ENCODE data around the gene PLXNA1.

DNA sequence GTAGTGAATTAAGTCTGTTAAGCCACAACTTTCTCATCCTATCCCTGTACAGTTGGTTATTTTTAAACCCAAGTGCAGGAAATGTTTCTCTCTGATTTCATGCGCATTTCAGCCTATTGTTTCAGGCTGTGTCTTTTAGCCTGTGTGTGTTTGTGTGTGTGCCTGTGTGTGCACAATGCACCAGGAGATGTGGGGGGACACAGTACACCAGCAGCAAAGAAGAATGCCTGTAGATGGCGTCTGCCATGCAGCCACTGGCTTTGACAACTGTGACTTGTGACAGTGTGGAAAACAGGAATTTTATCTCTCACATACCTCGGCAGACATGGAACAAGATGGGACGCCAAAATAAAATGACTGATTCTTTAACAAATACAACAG is 43.6 kb upstream of the PLXNA1 start:
- TF ChIP-seq, protein P1, sequence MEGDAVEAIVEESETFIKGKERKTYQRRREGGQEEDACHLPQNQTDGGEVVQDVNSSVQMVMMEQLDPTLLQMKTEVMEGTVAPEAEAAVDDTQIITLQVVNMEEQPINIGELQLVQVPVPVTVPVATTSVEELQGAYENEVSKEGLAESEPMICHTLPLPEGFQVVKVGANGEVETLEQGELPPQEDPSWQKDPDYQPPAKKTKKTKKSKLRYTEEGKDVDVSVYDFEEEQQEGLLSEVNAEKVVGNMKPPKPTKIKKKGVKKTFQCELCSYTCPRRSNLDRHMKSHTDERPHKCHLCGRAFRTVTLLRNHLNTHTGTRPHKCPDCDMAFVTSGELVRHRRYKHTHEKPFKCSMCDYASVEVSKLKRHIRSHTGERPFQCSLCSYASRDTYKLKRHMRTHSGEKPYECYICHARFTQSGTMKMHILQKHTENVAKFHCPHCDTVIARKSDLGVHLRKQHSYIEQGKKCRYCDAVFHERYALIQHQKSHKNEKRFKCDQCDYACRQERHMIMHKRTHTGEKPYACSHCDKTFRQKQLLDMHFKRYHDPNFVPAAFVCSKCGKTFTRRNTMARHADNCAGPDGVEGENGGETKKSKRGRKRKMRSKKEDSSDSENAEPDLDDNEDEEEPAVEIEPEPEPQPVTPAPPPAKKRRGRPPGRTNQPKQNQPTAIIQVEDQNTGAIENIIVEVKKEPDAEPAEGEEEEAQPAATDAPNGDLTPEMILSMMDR (IDR thresholded peaks at IDR 0.05; ENCODE audit: insufficient read depth, low read length) = no peak
- no peak for TF ChIP-seq POLR2AphosphoS5 (IDR thresholded peaks at IDR 0.05; ENCODE audit: low read depth)
- no peak for TF ChIP-seq GABPA (IDR thresholded peaks at IDR 0.05; ENCODE audit: low read depth)
- TF ChIP-seq, protein P2, sequence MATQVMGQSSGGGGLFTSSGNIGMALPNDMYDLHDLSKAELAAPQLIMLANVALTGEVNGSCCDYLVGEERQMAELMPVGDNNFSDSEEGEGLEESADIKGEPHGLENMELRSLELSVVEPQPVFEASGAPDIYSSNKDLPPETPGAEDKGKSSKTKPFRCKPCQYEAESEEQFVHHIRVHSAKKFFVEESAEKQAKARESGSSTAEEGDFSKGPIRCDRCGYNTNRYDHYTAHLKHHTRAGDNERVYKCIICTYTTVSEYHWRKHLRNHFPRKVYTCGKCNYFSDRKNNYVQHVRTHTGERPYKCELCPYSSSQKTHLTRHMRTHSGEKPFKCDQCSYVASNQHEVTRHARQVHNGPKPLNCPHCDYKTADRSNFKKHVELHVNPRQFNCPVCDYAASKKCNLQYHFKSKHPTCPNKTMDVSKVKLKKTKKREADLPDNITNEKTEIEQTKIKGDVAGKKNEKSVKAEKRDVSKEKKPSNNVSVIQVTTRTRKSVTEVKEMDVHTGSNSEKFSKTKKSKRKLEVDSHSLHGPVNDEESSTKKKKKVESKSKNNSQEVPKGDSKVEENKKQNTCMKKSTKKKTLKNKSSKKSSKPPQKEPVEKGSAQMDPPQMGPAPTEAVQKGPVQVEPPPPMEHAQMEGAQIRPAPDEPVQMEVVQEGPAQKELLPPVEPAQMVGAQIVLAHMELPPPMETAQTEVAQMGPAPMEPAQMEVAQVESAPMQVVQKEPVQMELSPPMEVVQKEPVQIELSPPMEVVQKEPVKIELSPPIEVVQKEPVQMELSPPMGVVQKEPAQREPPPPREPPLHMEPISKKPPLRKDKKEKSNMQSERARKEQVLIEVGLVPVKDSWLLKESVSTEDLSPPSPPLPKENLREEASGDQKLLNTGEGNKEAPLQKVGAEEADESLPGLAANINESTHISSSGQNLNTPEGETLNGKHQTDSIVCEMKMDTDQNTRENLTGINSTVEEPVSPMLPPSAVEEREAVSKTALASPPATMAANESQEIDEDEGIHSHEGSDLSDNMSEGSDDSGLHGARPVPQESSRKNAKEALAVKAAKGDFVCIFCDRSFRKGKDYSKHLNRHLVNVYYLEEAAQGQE (IDR thresholded peaks at IDR 0.05; ENCODE audit: insufficient replicate concordance, low read depth) = no peak
- TF ChIP-seq SPI1 (IDR thresholded peaks at IDR 0.05; ENCODE audit: borderline replicate concordance, low read depth) = no peak

All from HL-60 (cell line).